GM12878 (cell line): Measurements from ENCODE around the gene CDON. TPM values are rescaled to one million over a fixed set of nuclear protein-coding genes. Genes with fewer than 3 reads are reported as not detected.

Experiments used
- ATAC-seq: fragments of 200-7000 bp; cut with Tn5 transposase; 3 replicates; pipeline ENCODE4 v1.9.1; 2020; ENCODE audit warnings: mild to moderate bottlenecking, moderate library complexity
- BruUV-seq: library from RNA; stranded (reverse); fragments of 400-500 nt; replicated peaks from 2 replicates; lab custom pipeline; 2021; lab: Mats Ljungman, UMichigan
- CTCF ChIA-PET: fragments of 300-600 bp; sonication (Branson Sonifier 250); formaldehyde crosslinking; extraction: SDS; loops from one replicate; lab custom pipeline; 2021; ENCODE audit warnings: inconsistent platforms; lab: Yijun Ruan, JAX
- POLR2A ChIA-PET: fragments of 350-600 bp; formaldehyde crosslinking; extraction: SDS; loops from one replicate; lab custom pipeline; 2021; ENCODE audit warnings: inconsistent platforms; lab: Charles Lee
- RAD21 ChIA-PET: fragments of 300-600 bp; sonication (Branson Sonifier 250); formaldehyde crosslinking; loops from one replicate; lab custom pipeline; 2023; ENCODE audit warnings: antibody characterized with exemption; ENCODE audit not compliant: unreplicated experiment; lab: Charles Lee
- SMC1A ChIA-PET: fragments of 300-600 bp; sonication (Branson Sonifier 250); formaldehyde crosslinking; loops from one replicate; lab custom pipeline; 2023; ENCODE audit not compliant: unreplicated experiment, uncharacterized antibody; lab: Charles Lee
- DNase-seq: peaks from one replicate; pipeline ENCODE4 v3.0.0-alpha.2; 2011; ENCODE audit warnings: low read depth, low spot score
- FAIRE-seq: peaks from 3 replicates; lab custom pipeline; 2011; peaks lifted over from hg19 to GRCh38; lab: Jason Lieb, UNC
- H2AFZ ChIP-seq: 2 replicates; pipeline ENCODE4 v1.6.0; 2011; ENCODE audit warnings: low read depth, low read length, control low read depth; ENCODE audit not compliant: control insufficient read depth
- H3K27ac ChIP-seq: 2 replicates; pipeline ENCODE4 v1.5.1; 2011; ENCODE audit warnings: control low read depth; ENCODE audit not compliant: control insufficient read depth, insufficient read depth
- H3K27me3 ChIP-seq, 2 experiments: replicated peaks in 1 of 2; 2 replicates each; pipeline versions ENCODE4 v1.6.0 to v1.6.1; 2011; ENCODE audit warnings: low read length in 1 of 2; ENCODE audit not compliant: control insufficient read depth in 2 of 2, insufficient read depth in 2 of 2
- H3K36me3 ChIP-seq, 2 experiments: 2 replicates each; pipeline ENCODE4 v1.5.1; 2011; ENCODE audit warnings: low read length in 1 of 2; ENCODE audit not compliant: control insufficient read depth in 2 of 2, insufficient read depth in 2 of 2
- H3K4me1 ChIP-seq: 2 replicates; pipeline ENCODE4 v1.6.1; 2011; ENCODE audit warnings: mild to moderate bottlenecking, low read length, moderate library complexity, mixed read lengths; ENCODE audit not compliant: control insufficient read depth, insufficient read depth
- H3K4me2 ChIP-seq: 2 replicates; pipeline ENCODE4 v1.6.0; 2011; ENCODE audit warnings: control low read depth; ENCODE audit not compliant: control insufficient read depth, insufficient read depth
- H3K4me3 ChIP-seq: fragments of 200-600 bp; sonication (generic); 2 replicates; pipeline ENCODE4 v1.5.1; 2016
- H3K79me2 ChIP-seq: 2 replicates; pipeline ENCODE4 v1.6.0; 2011; ENCODE audit warnings: low read length; ENCODE audit not compliant: control insufficient read depth, insufficient read depth
- H3K9ac ChIP-seq: 2 replicates; pipeline ENCODE4 v1.8.0; 2011; ENCODE audit warnings: low read length, control low read depth, mixed read lengths; ENCODE audit not compliant: control insufficient read depth, insufficient read depth
- H3K9me3 ChIP-seq: replicated peaks from 3 replicates; pipeline ENCODE4 v1.5.1; 2011; ENCODE audit warnings: mild to moderate bottlenecking, low read length; ENCODE audit not compliant: control insufficient read depth, insufficient read depth
- H4K20me1 ChIP-seq: 2 replicates; pipeline ENCODE4 v1.6.0; 2011; ENCODE audit not compliant: control insufficient read depth, insufficient read depth
- BACH1 ChIP-seq: fragments of 450-650 bp; IDR thresholded peaks from 2 replicates; pipeline ENCODE4 v1.6.1; 2017; ENCODE audit warnings: mild to moderate bottlenecking, borderline replicate concordance
- BCL11A ChIP-seq: IDR thresholded peaks from 2 replicates; pipeline ENCODE4 v1.6.1; 2011; ENCODE audit warnings: low read depth, low read length
- FOXK2 ChIP-seq: fragments of 450-650 bp; IDR thresholded peaks from 2 replicates; pipeline ENCODE4 v1.6.1; 2017; ENCODE audit warnings: mild to moderate bottlenecking, moderate library complexity
- KAT2A ChIP-seq: conservative IDR thresholded peaks from 2 replicates; pipeline ENCODE4 v1.6.1; 2011; ENCODE audit warnings: low read depth, low read length; ENCODE audit not compliant: control insufficient read depth
- MTA2 ChIP-seq: fragments of 450-650 bp; IDR thresholded peaks from 2 replicates; pipeline ENCODE4 v1.6.1; 2016; ENCODE audit warnings: low read depth, mild to moderate bottlenecking, moderate library complexity
- NFIC ChIP-seq: IDR thresholded peaks from 2 replicates; pipeline ENCODE4 v1.6.1; 2012; ENCODE audit warnings: low read depth, mild to moderate bottlenecking, inconsistent platforms, low read length, moderate library complexity
- NFYA ChIP-seq: IDR thresholded peaks from 2 replicates; pipeline ENCODE4 v1.6.1; 2011; ENCODE audit warnings: low read depth, mild to moderate bottlenecking, low read length, improper control_type of control experiment, borderline replicate concordance
- NR2C2 ChIP-seq: IDR thresholded peaks from 2 replicates; pipeline ENCODE4 v1.6.1; 2011; ENCODE audit warnings: borderline replicate concordance, low read depth; ENCODE audit not compliant: control insufficient read depth, insufficient read length
- RBBP5 ChIP-seq: fragments of 200-600 bp; sonication (generic); conservative IDR thresholded peaks from 2 replicates; pipeline ENCODE4 v1.6.1; 2016
- SMARCA5 ChIP-seq: fragments of 450-650 bp; IDR thresholded peaks from 2 replicates; pipeline ENCODE4 v1.6.1; 2017; ENCODE audit warnings: mild to moderate bottlenecking
- SREBF2 ChIP-seq: IDR thresholded peaks from 2 replicates; pipeline ENCODE4 v1.6.1; 2012; ENCODE audit warnings: mild to moderate bottlenecking, low read length
- TCF12 ChIP-seq: IDR thresholded peaks from 2 replicates; pipeline ENCODE4 v1.6.1; 2011; ENCODE audit warnings: low read depth, mild to moderate bottlenecking, low read length
- TCF3 ChIP-seq: IDR thresholded peaks from 2 replicates; pipeline ENCODE4 v1.6.1; 2012; ENCODE audit warnings: low read depth, mild to moderate bottlenecking, low read length, borderline replicate concordance; ENCODE audit not compliant: insufficient read depth
- WGBS: methylation state at CpG from one replicate; pipeline ENCODE4 v1.1.6; 2016; ENCODE audit warnings: low lambda C conversion rate; ENCODE audit not compliant: insufficient replicate concordance, insufficient coverage; ENCODE audit errors: missing lambda C conversion rate; 5-methylcytosine and 5-hydroxymethylcytosine counted together
- in situ Hi-C: fragments of 300-500 bp; cut with MboI; formaldehyde crosslinking; loops from 9 replicates; pipeline ENCODE4 v1.14.3; 2018; ENCODE audit warnings: mixed read lengths
- intact Hi-C: fragments of 100-400 bp; cut with micrococcal nuclease; formaldehyde crosslinking; loops from one replicate; pipeline ENCODE4 v1.14.2; 2022; ENCODE audit not compliant: unreplicated experiment
- polyA plus RNA-seq, 11 experiments: library from polyadenylated mRNA; depleted of rRNA in 4 of 11; unstranded in 6 of 11; stranded (reverse) in 5 of 11; fragments of >200 nt; fragmentation: Nextera tagmentation in 4 of 11; fragmentation: Illumina TruSeq in 1 of 11; extraction: Ambion mirVana in 4 of 11; extraction: Trizol in 1 of 11; gene quantifications; 1 replicate in 1 of 11; 2 replicates in 10 of 11; pipeline versions ENCODE4 v1.2.1 to v1.2.3, GENCODE V29; 2011 to 2016; ENCODE audit warnings: inconsistent platforms in 2 of 11, missing spikeins in 2 of 11, low read depth in 1 of 11
- total RNA-seq, 4 experiments: library from RNA; depleted of rRNA in 3 of 4; stranded (reverse); fragments of >200 nt in 3 of 4; fragmentation: Illumina TruSeq in 1 of 4; extraction: Trizol in 1 of 4; gene quantifications; 2 replicates each; pipeline versions ENCODE4 v1.2.1 to v1.2.3, GENCODE V29; 2013 to 2021
- TF ChIP-seq, protein P1 (sequence below): fragments of 450-650 bp; formaldehyde crosslinking; IDR thresholded peaks from 2 replicates; pipeline ENCODE4 v1.4.0; 2020; ENCODE audit warnings: mild to moderate bottlenecking, moderate library complexity

CDON gene
- total and polyA plus RNA-seq, 10 of the 15 experiments (the other 5 are each of a cell fraction or from before 2014, with no cell fraction given) = 0.07 to 4.2 (median 0.36) TPM

DNA sequence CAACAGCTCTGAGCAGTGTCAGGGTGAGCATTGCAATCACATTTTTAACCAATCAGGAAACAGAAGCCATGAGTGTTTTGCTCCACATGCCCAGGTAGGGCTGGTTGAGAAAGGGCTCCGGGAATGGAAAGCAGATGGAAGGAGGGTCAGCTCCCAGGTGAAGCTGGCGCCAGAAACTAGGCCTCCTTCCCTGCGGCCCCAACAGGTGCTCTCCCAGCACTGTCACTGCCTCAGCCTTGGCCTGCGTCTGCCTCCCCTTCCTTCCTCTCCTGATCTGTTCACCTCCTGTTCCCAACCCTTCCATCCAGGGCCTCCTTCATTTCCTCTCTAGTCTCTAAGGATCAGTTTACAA lies 121.4 kb downstream of the CDON start:
- in situ Hi-C loops = no loop called here
- no TSS peak for BruUV-seq
- CTCF ChIA-PET = interaction anchor here (1.2 to 12.1 kb wide), 9 partner anchors 10 to 275 kb away, joined by 3 to 220 read pairs (median 5); no protein-coding TSS in a partner anchor
- Histone ChIP-seq H3K4me3 (no peak overlapping the region), H4K20me1 (no peaks in the 10 kb centered on the region)
- TF ChIP-seq SMARCA5 = no peak
- no peak for TF ChIP-seq NR2C2
- TF ChIP-seq FOXK2 = no peak
- TF ChIP-seq MTA2 = no peak
- no peak for TF ChIP-seq NFIC
- no peak for TF ChIP-seq TCF3
- TF ChIP-seq BCL11A = no peak
- no peak for TF ChIP-seq KAT2A
- no peak for TF ChIP-seq NFYA
- TF ChIP-seq BACH1 = no peak
- no peak for TF ChIP-seq SREBF2
- no peak for TF ChIP-seq TCF12
- TF ChIP-seq, protein P1, sequence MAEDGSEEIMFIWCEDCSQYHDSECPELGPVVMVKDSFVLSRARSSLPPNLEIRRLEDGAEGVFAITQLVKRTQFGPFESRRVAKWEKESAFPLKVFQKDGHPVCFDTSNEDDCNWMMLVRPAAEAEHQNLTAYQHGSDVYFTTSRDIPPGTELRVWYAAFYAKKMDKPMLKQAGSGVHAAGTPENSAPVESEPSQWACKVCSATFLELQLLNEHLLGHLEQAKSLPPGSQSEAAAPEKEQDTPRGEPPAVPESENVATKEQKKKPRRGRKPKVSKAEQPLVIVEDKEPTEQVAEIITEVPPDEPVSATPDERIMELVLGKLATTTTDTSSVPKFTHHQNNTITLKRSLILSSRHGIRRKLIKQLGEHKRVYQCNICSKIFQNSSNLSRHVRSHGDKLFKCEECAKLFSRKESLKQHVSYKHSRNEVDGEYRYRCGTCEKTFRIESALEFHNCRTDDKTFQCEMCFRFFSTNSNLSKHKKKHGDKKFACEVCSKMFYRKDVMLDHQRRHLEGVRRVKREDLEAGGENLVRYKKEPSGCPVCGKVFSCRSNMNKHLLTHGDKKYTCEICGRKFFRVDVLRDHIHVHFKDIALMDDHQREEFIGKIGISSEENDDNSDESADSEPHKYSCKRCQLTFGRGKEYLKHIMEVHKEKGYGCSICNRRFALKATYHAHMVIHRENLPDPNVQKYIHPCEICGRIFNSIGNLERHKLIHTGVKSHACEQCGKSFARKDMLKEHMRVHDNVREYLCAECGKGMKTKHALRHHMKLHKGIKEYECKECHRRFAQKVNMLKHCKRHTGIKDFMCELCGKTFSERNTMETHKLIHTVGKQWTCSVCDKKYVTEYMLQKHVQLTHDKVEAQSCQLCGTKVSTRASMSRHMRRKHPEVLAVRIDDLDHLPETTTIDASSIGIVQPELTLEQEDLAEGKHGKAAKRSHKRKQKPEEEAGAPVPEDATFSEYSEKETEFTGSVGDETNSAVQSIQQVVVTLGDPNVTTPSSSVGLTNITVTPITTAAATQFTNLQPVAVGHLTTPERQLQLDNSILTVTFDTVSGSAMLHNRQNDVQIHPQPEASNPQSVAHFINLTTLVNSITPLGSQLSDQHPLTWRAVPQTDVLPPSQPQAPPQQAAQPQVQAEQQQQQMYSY (CRISPR knock-in tag) = no peak
- no peak for TF ChIP-seq RBBP5
- TF ChIP-seq, all 136 proteins: peak for 0
- Histone ChIP-seq H2AFZ (no peak overlapping the region), H3K27ac (no peak overlapping the region), H3K9ac (no peak overlapping the region), H3K4me2 (no peak overlapping the region), H3K27me3 (no peaks in the 10 kb centered on the region; a peak in 1 of 4 replicates), H3K36me3 (no peaks in the 10 kb centered on the region), H3K4me1 (no peaks in the 10 kb centered on the region), H3K79me2 (no peaks in the 10 kb centered on the region), H3K9me3 (no peaks in the 10 kb centered on the region)
- FAIRE-seq (no peak), DNase-seq (no peak), ATAC-seq (no peak)
- ChIA-PET SMC1A (interaction anchor here (1.0 to 6.2 kb wide), 7 partner anchors 13 to 539 kb away, joined by 3 to 45 read pairs (median 4); partner anchors contain the start of gene CDON), POLR2A (interaction anchor here (0.5 to 0.9 kb wide), 3 partner anchors 46 to 198 kb away, joined by 3 to 4 read pairs (median 3); no protein-coding TSS in a partner anchor), RAD21 (interaction anchor here (0.6 to 2.7 kb wide), 4 partner anchors 41 to 253 kb away, joined by 3 to 10 read pairs (median 6); no protein-coding TSS in a partner anchor)
- 84% methylated on average over 4 of the region's 4 CpGs for WGBS
- intact Hi-C loops = no loop called here
